ENCODE measurements around the gene DLX6.

The DLX6 gene

DNA sequence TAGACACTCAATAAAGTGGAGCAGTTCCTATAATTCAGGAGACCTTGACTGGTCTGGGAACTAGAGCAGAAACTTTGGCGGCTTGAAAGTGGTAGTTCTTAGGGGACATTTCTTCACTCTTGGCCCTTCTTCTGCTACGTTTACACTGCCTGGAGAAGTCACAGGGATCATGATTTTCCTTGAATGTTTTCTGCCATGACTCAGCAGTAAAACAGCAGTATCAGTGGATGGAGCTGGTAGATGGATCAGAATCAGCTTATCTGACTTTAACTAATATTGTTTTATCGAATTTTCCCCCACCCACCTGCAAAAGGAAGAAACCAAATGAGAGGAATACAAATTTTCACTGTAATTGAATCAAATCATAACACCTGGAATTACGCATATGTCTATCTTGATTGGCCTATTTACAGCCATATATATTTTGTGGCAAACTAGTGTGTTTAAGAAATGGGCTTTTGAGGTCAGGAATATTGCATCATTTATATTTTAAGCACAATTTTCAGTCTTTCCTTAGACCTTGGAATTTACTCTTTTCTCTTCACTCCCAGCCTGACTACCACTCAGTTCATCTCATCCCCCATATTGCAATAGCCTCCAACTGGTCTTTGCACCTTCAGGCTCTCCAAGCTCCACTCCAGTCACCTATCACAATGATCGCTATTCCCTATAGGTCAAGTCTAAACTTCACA, 34.2 kb downstream of the DLX6 start:
- Mint-ChIP-seq H3K4me1 (no peaks in the 10 kb centered on the region), H3K9me3 (no peaks in the 10 kb centered on the region), H3K27ac (no peak overlapping the region), H3K36me3 (no peaks in the 10 kb centered on the region), H3K27me3 (no peaks in the 10 kb centered on the region), H3K4me3 (no peak overlapping the region)
- CTCF ChIA-PET = no interaction called here
- no peak for DNase-seq

DNA sequence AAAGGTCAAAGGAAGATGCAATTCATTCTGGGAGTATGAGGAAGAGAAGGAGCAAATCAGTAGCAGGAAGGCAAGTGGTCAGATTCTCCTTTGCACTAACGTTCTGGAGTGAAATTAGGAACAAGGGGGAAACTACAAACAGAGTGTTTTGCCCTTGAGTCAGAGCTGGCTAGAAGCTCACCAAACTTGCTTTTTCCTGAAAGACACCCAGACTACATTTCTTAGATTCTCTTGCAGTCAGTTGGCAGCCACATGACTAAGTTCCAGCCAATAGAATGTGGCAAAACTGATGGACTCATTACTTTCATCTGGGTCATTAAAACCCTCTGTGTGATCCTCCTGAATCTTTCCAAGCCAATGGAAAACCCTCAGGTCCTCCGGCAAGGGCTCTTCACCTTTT, 37.9 kb downstream of the DLX6 start:
- no peak for DNase-seq
- Mint-ChIP-seq H3K27ac (no peak overlapping the region), H3K4me1 (no peaks in the 10 kb centered on the region), H3K36me3 (no peaks in the 10 kb centered on the region), H3K9me3 (no peaks in the 10 kb centered on the region), H3K27me3 (peaks cover 4% of the 10 kb centered on the region), H3K4me3 (no peak overlapping the region)
- CTCF ChIA-PET = no interaction called here

All from activated naive CD4-positive, alpha-beta T cell treated with anti-CD3 and anti-CD28 coated beads, Interleukin-2, amount 10 ng/mL, durations not matched to agents 7 days and 5 days (primary cell).